GM19455 (cell line): ENCODE results near the gene PROC.

Experiments
- ATAC-seq: cut with Tn5 transposase; IDR thresholded peaks from one replicate; pipeline ENCODE4 v1.9.1; 2021; ENCODE audit not compliant: unreplicated experiment

PROC gene

DNA sequence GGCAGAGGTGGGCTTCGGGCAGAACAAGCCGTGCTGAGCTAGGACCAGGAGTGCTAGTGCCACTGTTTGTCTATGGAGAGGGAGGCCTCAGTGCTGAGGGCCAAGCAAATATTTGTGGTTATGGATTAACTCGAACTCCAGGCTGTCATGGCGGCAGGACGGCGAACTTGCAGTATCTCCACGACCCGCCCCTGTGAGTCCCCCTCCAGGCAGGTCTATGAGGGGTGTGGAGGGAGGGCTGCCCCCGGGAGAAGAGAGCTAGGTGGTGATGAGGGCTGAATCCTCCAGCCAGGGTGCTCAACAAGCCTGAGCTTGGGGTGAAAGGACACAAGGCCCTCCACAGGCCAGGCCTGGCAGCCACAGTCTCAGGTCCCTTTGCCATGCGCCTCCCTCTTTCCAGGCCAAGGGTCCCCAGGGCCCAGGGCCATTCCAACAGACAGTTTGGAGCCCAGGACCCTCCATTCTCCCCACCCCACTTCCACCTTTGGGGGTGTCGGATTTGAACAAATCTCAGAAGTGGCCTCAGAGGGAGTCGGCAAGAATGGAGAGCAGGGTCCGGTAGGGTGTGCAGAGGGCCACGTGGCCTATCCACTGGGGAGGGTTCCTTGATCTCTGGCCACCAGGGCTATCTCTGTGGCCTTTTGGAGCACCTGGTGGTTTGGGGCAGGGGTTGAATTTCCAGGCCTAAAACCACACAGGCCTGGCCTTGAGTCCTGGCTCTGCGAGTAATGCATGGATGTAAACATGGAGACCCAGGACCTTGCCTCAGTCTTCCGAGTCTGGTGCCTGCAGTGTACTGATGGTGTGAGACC lies at the start of gene PROC:
Gene PROC, plus strand, starts transcription at position 128 of the 812 bp plus-strand sequence. CDS start 1,516 bp downstream, outside the sequence.
- ATAC-seq: no peak

DNA sequence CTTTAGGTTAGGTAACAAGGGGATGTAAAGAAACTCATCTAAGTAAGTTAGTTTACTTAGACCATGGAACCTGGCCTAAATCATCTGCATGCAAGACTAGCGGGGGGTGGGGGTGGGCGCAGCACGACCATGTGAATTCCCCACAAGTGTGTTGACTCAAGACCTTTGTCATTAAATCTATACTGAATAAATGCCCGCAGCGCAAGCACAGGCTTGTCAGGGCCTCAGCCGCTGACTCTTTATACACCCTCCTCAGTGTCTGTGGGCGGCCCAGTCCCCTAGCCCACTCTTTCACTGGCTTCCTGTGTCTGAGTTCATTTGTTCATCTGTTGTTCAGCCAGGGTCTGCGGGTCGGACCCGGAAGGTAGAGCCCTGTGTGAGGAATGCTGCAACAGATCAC lies 48.2 kb upstream of the PROC start:
- ATAC-seq: no peak

DNA sequence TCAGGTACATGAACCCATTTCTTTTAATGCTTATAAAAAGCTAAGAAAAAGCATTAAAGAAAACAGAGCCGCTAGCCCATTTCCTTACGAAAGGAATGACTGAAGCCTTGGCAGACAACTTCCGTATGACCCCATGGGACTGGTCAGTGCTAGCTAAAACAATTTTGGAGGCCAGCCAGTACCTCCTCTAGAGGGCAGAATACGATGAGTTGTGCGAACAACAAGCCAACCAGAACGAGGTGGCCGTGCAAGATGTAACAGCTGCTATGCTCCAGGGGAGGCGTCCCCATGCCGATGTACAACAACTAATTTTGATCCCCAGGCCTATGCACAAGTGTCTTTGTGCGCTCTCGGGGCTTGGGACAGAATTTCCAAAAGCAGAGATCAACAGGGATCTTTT lies 47.2 kb upstream of the PROC start:
- no peak for ATAC-seq

DNA sequence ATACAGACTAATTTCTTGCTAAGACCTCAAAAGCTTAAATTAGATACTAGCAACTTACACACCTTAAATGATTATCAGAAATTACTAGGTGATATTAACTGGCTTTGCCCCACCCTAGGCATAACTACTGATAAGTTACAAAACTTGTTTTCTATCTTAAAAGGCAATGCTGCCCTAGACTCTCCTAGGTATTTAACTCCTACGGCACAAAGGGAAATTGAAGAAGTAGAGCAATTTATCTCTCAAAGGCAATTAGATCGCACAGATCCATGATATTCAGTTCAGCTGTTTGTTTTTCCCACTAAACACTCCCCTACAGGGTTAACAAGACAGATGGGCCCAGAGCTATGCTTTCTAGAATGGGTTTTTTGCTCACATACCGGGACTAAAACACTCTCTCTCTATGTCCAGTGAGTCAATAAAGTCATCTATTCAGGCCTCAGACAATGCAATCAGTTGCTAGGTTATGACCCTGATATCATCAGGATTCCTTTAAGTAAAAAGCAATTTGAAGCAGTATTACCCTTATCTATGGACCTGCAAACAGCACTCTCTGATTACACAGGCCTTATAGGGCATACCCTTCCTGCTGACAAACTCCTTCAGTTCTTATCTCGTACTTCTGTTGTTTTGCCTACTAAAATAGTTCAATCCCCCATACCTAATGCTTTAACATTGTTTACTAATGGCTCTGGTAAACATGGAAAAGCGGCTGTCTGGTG lies 44.7 kb upstream of the PROC start:
- no peak for ATAC-seq

DNA sequence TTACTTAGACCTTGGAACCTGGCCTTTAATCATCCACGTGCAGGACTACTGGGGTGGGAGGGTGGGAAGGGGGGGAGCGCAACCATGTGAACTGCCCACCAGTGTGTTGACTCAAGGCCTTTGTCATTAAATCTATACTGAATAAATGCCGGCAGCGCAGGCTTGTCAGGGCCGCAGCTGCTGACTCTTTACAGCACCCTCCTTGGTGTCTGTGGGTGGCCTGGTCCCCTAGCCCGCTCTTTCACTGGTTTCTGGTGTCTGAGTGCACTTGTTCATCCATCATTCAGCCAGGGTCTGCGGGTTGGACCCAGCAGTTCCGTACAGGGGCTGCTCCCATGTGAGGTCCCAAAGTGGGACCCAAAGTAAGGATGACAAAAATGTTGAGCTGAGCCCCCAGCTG lies 42.0 kb upstream of the PROC start:
- ATAC-seq: no peak

DNA sequence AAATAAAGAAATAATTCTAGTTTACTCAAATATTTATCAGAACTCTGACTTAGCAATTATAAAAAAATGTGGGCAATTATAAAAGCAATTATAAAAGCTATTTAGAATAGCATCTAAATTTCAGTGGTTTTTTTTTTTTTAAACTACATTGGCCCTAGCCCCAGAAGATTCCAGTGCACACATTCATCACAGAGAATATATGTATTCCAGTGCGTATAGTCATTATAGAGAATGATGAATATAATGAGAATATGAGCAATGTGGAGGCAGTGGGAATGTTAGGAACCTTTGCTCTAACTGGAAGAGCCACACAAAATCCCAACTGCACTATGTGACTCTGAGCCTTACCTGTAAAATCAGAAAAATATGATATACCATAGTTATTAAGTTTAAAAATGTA lies 41.0 kb upstream of the PROC start:
- ATAC-seq: no peak

DNA sequence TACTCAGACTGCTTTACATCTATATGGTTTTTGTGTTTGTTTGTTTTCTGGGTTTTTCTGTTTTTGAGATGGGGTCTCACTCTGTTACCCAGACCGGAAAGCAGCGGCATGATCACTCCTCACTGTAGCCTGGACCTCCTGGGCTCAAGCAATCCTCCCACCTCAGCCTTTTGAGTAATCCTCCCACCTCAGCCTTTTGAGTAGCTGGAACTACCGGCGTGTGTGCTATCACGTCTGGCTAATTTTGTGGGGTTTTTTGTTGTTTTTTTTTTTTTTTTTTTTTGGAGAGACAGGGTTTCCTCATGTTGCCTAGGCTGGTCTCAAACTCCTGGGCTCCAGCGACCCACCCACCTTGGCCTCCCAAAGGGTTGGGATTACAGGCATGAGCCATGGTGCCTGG lies 39.5 kb upstream of the PROC start:
- ATAC-seq: no peak

DNA sequence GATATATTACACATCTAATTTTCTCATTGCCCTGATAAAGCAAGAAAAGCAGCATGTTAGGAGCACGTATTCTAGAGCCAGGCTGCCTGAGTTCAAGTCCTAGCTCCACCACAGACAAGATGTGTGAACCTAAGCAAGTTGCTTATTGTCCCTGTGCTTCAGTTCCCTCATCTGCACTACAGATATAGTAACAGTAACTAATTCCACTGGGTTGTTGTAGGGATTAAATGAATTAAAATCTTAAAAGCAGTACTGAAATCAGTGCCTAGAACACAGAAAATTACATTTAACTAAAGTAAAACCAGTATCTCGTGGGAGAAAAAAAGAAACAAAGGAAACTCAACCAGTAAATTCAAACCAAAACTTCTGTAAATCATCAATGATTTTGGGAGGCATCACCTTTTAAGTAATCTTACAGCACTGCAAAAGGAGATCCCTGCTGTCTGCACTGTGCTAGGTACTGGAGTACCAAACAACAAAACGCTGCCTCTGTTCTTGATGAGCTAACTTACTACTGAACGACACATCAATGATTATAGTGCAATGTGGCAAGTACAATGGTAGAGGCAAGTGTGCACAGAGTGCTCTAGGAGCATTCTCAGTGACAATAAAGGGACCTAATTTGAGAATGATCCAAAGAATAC lies 38.4 kb upstream of the PROC start:
- ATAC-seq: no peak

DNA sequence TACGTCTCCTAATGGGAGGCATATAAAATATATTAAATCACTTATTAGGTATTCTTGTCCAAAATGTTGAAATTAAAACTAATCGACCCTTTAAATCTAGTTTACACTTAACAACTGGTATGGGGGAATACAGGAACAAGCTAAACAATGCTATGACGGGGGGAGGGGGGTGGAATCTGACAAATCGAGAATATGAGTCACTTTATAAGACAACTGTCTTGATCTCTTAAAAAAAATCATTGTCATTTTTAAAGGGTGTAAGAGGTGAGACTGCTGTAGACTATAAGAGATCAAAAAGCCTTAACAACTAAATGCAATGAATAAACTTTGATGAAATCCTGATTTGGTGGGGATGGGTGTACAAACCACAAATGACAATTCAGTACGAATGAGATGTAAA lies 36.5 kb upstream of the PROC start:
- ATAC-seq: no peak

DNA sequence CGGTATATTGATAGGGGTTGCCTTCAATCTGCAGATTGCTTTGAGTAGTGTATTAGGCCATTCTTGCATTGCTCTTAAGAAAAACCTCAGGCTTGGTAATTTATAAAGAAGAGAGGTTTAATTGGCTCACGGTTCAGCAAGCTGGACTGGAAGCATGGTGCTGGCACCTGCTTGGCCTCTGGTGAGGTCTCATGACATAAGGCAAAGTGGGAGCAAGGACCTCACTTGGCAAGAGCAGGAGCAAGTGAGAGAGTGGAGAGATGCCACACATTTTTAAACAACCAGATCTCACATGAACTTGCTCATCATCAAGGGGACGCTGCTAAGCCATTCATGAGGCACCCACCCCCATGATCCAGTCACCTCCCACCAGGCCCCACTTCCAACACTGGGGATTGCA lies 35.4 kb upstream of the PROC start:
- no peak for ATAC-seq

DNA sequence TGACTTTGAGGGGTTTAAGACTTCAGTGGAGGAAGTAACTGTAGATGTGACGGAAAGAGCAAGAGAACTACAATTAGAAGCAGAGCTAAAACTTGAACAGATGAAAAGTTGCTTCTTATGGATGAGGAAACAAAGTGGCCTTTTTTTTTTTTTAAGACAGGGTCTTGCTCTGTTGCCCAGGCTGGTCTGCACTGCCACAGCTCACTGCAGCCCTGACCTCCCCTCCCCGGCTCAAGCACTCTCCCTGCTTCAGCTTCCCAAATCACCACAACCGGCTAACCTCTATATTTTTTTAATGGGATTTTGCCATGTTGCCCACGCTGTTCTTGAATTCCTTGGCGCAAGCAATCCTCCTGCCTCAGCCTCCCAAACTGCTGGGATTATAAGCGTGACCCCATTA lies 33.7 kb upstream of the PROC start:
- ATAC-seq: no peak

DNA sequence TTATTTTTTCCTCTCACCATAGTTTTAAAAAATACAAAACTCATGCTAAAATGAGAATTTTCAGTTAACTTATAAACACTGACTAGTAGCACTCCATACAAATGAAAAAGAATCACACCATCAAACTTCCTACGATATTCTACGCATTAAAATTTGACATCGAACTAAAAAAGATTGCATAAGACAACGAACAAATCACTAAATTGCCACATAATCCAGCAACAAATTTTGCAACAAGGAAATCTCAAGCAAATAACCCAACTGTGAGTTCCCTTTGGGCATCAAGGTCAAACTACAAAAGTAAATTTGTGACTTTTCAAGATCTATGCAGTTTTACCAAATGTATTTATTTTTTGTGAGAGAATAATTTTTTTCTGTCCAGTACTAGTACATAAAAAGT lies 32.0 kb upstream of the PROC start:
- ATAC-seq: no peak

DNA sequence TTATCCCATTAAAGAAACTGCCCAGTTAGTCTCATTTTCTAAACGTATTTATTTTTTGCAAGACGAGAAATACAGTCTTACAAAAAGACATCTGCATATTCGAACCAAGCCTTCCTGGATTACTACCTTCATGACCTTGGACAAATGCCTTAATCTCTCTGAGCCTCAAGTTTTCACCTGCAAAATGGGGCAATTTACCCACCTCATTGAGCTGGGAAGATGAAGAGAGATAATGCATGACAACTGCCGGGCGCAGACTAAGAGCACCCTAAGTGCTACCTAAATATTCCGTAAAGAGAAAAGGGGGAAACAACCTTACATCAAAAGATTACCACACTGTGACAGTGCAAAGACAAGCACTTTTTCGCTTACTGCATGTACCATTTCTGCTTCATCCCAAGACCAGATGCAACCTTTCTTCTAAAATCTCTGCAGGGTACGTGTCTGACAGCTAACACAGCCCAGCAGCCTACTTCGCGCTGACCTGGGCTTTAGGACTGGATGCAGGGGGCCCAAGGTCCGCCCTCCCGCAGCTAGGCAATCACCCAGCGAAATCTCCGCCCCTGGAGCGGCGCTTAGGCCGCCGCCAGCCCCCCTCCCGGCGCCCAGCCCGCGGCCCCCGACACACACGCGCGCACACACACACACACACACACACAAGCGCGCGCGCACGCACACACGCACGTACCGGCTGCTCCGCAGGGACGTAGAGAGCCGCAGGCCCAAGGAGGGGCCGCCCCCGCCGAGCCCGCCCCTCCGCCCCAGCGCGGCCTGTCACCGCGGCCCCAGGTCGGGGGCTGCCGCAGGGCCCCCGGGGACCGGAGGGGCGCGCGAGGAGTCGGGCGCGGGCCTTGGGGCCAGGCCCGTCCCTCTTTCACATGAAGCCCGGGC lies 31.2 kb upstream of the PROC start:
- peak; percentile 80 for ATAC-seq

DNA sequence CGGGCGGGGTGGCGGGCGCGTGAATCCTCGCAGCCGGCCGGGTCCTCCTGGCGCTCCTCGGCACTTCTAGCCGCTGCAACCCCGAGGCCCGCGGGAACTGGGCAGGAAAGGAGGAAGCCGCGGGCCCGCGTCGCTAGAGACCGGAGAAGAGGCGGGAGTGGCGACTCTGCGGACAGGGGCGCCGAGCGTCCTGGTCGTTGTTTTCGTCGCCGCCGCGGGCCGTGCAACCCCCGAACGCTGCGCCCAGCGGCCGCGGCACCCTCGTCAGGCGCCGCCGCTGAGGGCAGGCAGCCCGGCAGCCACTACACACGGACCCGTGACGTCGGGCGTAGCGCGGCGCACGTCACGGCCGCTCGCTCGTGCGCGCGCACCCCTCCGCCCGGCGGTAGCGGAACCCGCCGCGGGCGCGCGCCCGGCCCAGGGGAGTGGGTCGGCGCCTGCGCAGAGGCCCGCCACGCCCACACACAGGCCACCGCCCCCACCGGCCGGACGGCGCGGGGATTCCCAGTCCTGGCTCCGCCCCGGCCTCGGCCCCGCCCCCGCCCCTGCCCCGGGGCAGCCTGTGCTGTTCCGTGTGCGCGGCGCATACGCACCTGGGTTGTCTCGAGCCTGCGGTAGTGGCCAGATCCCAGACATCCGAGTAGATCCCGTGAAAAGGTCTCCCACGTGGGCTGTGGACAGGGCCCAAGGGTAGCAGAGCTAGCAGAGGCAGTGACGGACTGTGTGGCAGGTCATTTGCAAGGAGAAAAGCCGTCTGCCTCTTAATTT lies 30.4 kb upstream of the PROC start, which contains the start of gene MAP3K2:
Gene MAP3K2, minus strand, starts transcription at position 321 of the 768 bp plus-strand sequence. CDS start 44,846 bp downstream, outside the sequence.
- ATAC-seq: peak; percentile 74

DNA sequence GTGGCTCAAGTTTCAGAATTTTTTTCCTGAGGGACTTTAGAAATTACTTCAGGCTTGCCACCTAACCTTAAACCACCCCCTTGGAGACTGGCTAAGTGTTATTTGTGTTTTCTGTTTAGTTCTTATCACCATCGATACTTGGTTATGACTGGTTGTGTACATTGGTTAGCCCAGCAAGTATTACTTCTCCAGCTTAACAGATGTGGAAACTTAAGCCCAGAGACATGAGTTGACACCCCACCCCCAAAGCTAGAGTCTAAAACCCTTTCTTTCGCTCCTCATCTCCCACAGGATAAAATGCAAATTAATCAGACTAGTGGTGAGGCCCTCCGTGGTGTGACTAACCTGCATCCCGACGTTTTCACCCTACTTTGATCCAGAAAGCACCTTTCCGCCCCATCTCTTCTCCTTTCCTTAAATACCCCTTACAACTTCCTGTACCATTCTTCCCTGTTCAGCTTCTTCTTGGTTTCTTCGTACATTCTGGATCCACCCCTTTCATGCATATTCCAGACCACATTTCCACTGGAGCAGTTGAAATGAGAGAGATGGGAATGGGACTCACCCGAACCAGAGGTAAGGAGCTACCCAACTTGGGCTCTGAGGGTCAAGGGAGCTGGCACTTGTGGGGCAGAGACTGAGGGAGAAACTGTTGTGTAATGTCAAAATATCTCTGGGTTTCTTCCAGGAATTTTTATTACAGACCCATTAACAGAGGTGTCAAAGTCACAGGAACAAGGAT lies 29.6 kb upstream of the PROC start:
- peak; percentile 6 for ATAC-seq

DNA sequence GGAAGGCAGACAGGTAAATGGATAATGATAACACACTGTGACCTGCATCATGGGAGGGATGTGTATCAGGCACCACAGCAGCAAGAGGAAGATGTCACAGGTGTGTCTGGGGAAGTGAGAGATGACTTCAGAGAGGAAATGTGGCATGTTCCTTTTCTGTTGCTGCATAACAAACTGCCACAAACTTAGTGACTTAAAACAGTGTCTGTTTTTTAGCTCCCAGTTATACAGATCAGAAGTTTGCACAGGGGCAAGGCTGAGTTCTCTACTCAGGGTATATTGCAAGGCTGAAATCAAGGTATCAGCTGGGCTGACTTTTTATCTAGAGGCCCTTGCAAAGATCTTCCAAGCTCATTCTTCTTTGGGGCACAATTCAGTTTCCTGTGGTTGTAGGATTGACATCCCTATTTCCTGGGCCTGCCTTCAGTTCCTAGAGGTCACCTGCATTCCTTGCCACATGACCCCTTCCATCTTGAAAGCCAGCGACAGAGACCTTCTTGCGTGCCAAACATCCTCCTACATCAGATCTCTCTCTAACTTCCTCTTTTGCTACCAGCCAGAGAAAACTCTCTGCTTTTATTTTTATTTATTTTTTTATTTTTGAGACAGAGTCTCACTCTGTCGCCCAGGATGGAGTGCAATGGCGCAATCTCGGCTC lies 28.3 kb upstream of the PROC start:
- ATAC-seq: no peak

DNA sequence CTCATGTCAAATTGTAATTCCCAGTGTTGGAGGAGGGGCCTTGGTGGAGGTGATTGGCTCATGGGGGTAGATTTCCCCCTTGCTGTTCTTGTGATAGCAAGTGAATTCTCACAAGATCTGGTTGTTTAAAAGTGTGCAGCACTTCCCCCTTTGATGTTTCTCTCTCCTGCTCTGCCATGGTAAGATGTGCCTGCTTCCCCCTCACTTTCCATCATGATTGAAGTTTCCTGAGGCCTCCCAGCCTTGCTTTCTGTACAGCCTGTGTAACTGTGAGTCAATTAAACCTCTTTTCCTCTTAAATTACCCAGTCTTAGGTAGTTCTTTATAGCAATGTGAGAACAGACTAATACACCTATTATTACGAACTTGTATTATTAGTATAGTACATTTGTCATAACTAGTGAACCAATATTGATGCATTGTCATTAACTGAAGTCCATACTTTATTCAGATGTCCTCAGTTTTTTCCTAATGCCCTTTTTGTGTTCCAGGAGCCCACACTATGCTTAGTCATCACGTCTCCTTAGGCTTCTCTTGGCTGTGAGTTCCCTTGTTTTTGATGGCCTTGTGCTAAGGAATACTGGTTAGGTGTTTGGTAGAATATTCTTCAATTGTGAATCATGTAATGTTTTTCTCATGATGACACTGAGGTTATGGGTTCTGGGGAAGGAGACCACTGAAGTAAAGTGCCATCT lies 25.9 kb upstream of the PROC start:
- ATAC-seq: no peak

DNA sequence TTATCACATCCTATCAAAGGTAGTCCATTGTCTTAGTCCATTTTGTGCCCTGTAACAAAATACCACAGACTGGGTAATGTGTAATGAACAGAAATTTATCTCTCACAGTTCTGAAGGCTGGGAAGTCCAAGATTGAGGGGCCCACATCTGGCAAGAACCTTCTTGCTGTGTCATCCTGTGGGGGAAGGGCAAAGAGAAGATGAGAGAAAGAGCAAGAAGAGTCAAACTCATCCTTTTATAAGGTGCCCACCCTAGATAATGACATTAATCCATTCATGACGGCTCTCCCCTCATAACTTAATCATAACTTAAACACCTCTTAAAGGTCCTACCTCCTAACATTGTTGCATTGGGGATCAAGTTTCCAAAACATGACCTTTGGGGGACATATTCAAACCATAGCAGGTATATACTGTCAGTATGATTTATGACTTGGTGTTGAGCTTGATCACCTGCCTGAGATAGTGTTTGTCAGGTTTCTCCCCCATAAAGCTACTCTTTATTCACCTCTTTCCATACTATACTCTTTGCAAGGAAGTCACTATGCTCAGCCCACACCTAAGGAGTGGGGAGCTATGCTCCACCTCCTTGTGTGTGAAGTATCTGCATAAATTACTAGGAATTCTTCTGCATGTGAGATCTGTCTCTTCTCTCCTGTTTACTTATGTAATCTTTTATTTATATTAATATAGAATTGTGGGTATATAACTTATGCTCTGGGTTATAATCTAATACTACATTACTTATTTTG lies 25.2 kb upstream of the PROC start:
- no peak for ATAC-seq
